GM23248 (cell line): Measurements from ENCODE around the gene LENG8. TPM values are rescaled to one million over a fixed set of nuclear protein-coding genes. Genes with fewer than 3 reads are reported as not detected.

Experiments used
- DNase-seq: peaks from one replicate; pipeline ENCODE4 v3.0.0-alpha.2; 2015
- H2AFZ ChIP-seq: fragments of 200-600 bp; sonication (generic); 2 replicates; pipeline ENCODE4 v1.6.1; 2016; ENCODE audit warnings: antibody characterized with exemption
- H3F3A ChIP-seq: fragments of 200-600 bp; sonication (generic); 2 replicates; pipeline ENCODE4 v1.6.1; 2016; ENCODE audit warnings: mild to moderate bottlenecking, antibody characterized with exemption, mixed run types; ENCODE audit not compliant: insufficient read depth
- H3K27ac ChIP-seq: fragments of 200-600 bp; sonication (generic); 2 replicates; pipeline ENCODE4 v1.5.1; 2016; ENCODE audit warnings: mild to moderate bottlenecking
- H3K27me3 ChIP-seq: fragments of 200-600 bp; sonication (generic); replicated peaks from 2 replicates; pipeline ENCODE4 v1.6.1; 2016; ENCODE audit warnings: mild to moderate bottlenecking; ENCODE audit not compliant: insufficient read depth
- H3K36me3 ChIP-seq: fragments of 200-600 bp; sonication (generic); 2 replicates; pipeline ENCODE4 v1.6.1; 2016; ENCODE audit warnings: low read depth, mild to moderate bottlenecking
- H3K4me1 ChIP-seq: fragments of 200-600 bp; sonication (generic); 2 replicates; pipeline ENCODE4 v1.6.1; 2016; ENCODE audit warnings: mild to moderate bottlenecking; ENCODE audit not compliant: insufficient read depth
- H3K4me2 ChIP-seq: fragments of 200-600 bp; sonication (generic); one replicate; pipeline ENCODE4 v1.6.1; 2016; ENCODE audit warnings: mild to moderate bottlenecking; ENCODE audit not compliant: unreplicated experiment
- H3K4me3 ChIP-seq: fragments of 200-600 bp; sonication (generic); 2 replicates; pipeline ENCODE4 v1.5.1; 2016; ENCODE audit warnings: mild to moderate bottlenecking
- H3K79me2 ChIP-seq: fragments of 200-600 bp; sonication (generic); 2 replicates; pipeline ENCODE4 v1.6.1; 2016; ENCODE audit warnings: mild to moderate bottlenecking; ENCODE audit not compliant: insufficient read depth
- H3K9ac ChIP-seq: fragments of 200-600 bp; sonication (generic); 2 replicates; pipeline ENCODE4 v1.6.1; 2016; ENCODE audit warnings: mild to moderate bottlenecking
- H3K9me2 ChIP-seq: fragments of 200-600 bp; sonication (generic); 2 replicates; pipeline ENCODE4 v1.6.1; 2016; ENCODE audit warnings: mixed run types, mild to moderate bottlenecking, moderate library complexity; ENCODE audit not compliant: insufficient read depth
- H3K9me3 ChIP-seq: fragments of 200-600 bp; sonication (generic); one replicate; pipeline ENCODE4 v1.6.1; 2017; ENCODE audit warnings: low read depth
- H4K20me1 ChIP-seq: fragments of 200-600 bp; sonication (generic); 2 replicates; pipeline ENCODE4 v1.6.0; 2016; ENCODE audit not compliant: insufficient read depth
- EZH2 ChIP-seq: fragments of 200-600 bp; sonication (generic); IDR thresholded peaks from 2 replicates; pipeline ENCODE4 v1.6.1; 2018; ENCODE audit warnings: antibody characterized with exemption, mild to moderate bottlenecking; ENCODE audit not compliant: insufficient read depth, poor library complexity, severe bottlenecking
- EZH2phosphoT487 ChIP-seq: fragments of 200-600 bp; sonication (generic); IDR thresholded peaks from 2 replicates; pipeline ENCODE4 v1.6.1; 2018; ENCODE audit warnings: antibody characterized with exemption, moderate library complexity, mild to moderate bottlenecking, low read depth; ENCODE audit not compliant: insufficient read depth
- WGBS, 2 experiments: methylation state at CpG; one replicate each; pipeline ENCODE4 v1.1.6; 2015 to 2017; ENCODE audit warnings: low lambda C conversion rate in 2 of 2, low coverage in 1 of 2; ENCODE audit errors: missing lambda C conversion rate in 2 of 2; 5-methylcytosine and 5-hydroxymethylcytosine counted together
- in situ Hi-C: fragments of 300-500 bp; cut with MboI; formaldehyde crosslinking; loops from 2 replicates; pipeline ENCODE4 v1.15.0; 2020
- polyA plus RNA-seq: library from polyadenylated mRNA; unstranded; fragments of >200 nt; fragmentation: Nextera tagmentation; extraction: Ambion mirVana; gene quantifications from 2 replicates; pipeline ENCODE4 v1.2.1, GENCODE V29; 2016
- total RNA-seq: library from RNA; depleted of rRNA; stranded (reverse); fragments of >200 nt; shearing (Covaris generic); gene quantifications from 2 replicates; pipeline ENCODE4 v1.2.3, GENCODE V29; 2014

Gene LENG8
- total and polyA plus RNA-seq, 2 experiments from 2014 or later: 29.2 to 45.5 TPM

DNA sequence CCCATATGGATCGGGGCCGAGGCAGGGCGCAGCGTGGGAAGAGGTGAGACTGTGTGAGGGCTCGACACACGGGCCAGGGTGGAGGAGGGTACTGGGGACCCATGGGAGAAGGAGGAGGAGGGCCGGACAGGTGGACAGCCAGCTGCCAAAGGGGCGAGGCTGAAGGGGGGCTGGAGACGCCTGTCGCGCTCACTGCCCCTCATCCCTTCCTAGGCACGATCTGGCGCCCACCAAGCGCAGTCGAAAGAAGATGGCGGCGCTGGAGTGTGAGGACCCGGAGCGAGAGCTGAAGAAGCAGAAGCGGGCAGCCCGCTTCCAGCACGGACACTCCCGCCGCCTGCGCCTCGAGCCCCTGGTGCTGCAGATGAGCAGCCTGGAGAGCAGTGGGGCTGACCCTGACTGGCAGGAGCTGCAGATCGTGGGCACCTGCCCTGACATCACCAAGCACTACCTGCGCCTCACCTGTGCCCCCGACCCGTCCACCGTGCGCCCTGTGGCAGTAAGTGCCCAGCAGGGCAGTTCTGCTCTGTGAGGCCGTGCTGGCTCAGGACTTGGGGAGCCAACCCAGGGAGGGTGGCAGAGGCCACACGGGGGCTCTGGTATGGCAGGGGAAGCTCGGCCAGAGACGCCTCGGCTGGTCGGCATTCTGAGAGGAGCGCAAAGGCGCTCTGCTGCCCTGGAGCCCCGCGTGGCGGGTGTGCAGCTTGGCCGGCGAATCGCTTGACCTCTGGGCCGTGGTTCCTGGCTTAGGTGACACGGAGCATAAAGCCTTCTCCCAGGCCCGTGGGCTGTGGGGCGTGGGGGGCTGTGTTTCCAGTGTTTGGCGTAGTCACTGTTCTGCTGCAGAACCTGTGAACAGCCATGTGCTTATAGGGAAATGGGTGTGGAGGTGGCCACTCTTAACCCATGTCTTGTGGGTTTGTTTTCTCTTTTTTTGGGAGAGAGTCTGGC, 7.7 kb downstream of the LENG8 start:
- 92 to 97% methylated on average over 31 to 51 of the region's 51 CpGs for WGBS, 2 experiments
- Histone ChIP-seq H2AFZ (no peak overlapping the region), H3F3A (peaks cover 15% of the 10 kb centered on the region; the same call in 1 of the 2 replicates), H3K4me2 (no peak overlapping the region), H3K79me2 (peaks cover 98% of the 10 kb centered on the region), H3K9me2 (no peaks in the 10 kb centered on the region), H3K27me3 (no peaks in the 10 kb centered on the region), H3K36me3 (peaks cover 53% of the 10 kb centered on the region), H3K9ac (no peak overlapping the region), H4K20me1 (no peaks in the 10 kb centered on the region), H3K4me3 (no peak overlapping the region), H3K4me1 (0 out of 2 replicates have a peak, but pooled peaks cover 2% of the 10 kb centered on the region), H3K9me3 (no peaks in the 10 kb centered on the region), H3K27ac (no peak overlapping the region)
- in situ Hi-C loops: loop anchor here (25.0 kb wide), 1 partner anchor 1206 kb away; the partner anchor contains the start of gene U2AF2
- TF ChIP-seq EZH2phosphoT487 (no peak), EZH2 (no peak)
- DNase-seq: no peak

GRCh38 chr19:54457773-54458647, 9.0 kb downstream of the LENG8 start:
- Histone ChIP-seq H3K79me2 (peaks cover 94% of the 10 kb centered on the region), H3K9ac (no peak overlapping the region), H3K27me3 (no peaks in the 10 kb centered on the region), H3K4me1 (peaks cover 8% of the 10 kb centered on the region), H3K9me2 (no peaks in the 10 kb centered on the region), H3K27ac (no peak overlapping the region), H3K36me3 (peaks cover 40% of the 10 kb centered on the region), H3F3A (peaks cover 15% of the 10 kb centered on the region; the same call in 1 of the 2 replicates), H3K4me2 (no peak overlapping the region), H3K4me3 (no peak overlapping the region), H4K20me1 (no peaks in the 10 kb centered on the region), H3K9me3 (no peaks in the 10 kb centered on the region), H2AFZ (no peak overlapping the region)
- 91 to 92% methylated on average over 41 of the region's 42 CpGs for WGBS, 2 experiments
- in situ Hi-C loops: loop anchor here (25.0 kb wide), 1 partner anchor 1204 kb away; the partner anchor contains the start of gene U2AF2
- TF ChIP-seq EZH2: no peak
- TF ChIP-seq EZH2phosphoT487: no peak
- no peak for DNase-seq

GRCh38 chr19:54458648-54459281, 9.8 kb downstream of the LENG8 start:
- H4K20me1 ChIP-seq: no peaks in the 10 kb centered on the region
- H3F3A ChIP-seq: peaks cover 15% of the 10 kb centered on the region; the same call in 1 of the 2 replicates
- H3K4me2 ChIP-seq: no peak overlapping the region
- no peaks in the 10 kb centered on the region for H3K9me2 ChIP-seq
- no peak overlapping the region for H2AFZ ChIP-seq
- H3K9ac ChIP-seq: no peak overlapping the region
- 88 to 92% methylated on average over 11 of the region's 11 CpGs for WGBS, 2 experiments
- in situ Hi-C loops: loop anchor here (25.0 kb wide), 1 partner anchor 1204 kb away; the partner anchor contains the start of gene U2AF2
- no peak for TF ChIP-seq EZH2phosphoT487
- H3K79me2 ChIP-seq: peaks cover 86% of the 10 kb centered on the region
- H3K4me3 ChIP-seq: no peak overlapping the region
- H3K9me3 ChIP-seq: no peaks in the 10 kb centered on the region
- H3K36me3 ChIP-seq: peaks cover 33% of the 10 kb centered on the region; the same call in 1 of the 2 replicates
- H3K27me3 ChIP-seq: no peaks in the 10 kb centered on the region
- peaks cover 8% of the 10 kb centered on the region for H3K4me1 ChIP-seq
- no peak for DNase-seq
- H3K27ac ChIP-seq: no peak overlapping the region
